HCT116 (cell line): ENCODE measurements around the gene RNF145. TPM values are rescaled to one million over a fixed set of nuclear protein-coding genes. Genes with fewer than 3 reads are reported as not detected.

ENCODE experiments used
- ATAC-seq: fragments of 200-7000 bp; cut with Tn5 transposase; 2 replicates; pipeline ENCODE4 v1.9.1; 2020; ENCODE audit warnings: mild to moderate bottlenecking, moderate library complexity
- BruUV-seq: library from RNA; stranded (reverse); fragments of 400-500 nt; replicated peaks from 2 replicates; lab custom pipeline; 2021; lab: Mats Ljungman, UMichigan
- CTCF ChIA-PET: fragments of 300-600 bp; sonication (Branson Sonifier 250); formaldehyde crosslinking; loops from one replicate; lab custom pipeline; 2021; ENCODE audit warnings: antibody characterized with exemption; lab: Charles Lee
- POLR2A ChIA-PET: fragments of 300-600, 350-600 bp; sonication (Branson Sonifier 250); formaldehyde crosslinking; loops from one replicate; lab custom pipeline; 2021; ENCODE audit warnings: antibody characterized with exemption; lab: Charles Lee
- RAD21 ChIA-PET, 2 experiments: fragments of 300-600 bp; sonication (Branson Sonifier 250); formaldehyde crosslinking; loops; one replicate each; lab custom pipeline; 2023; ENCODE audit warnings: low total read pairs in 2 of 2; ENCODE audit not compliant: uncharacterized antibody in 2 of 2, unreplicated experiment in 2 of 2, low non-redundant PET in 1 of 2; lab: Charles Lee
- DNase-seq: peaks from one replicate; pipeline ENCODE4 v3.0.0-alpha.2; 2010; ENCODE audit warnings: low read depth, low spot score
- H2AFZ ChIP-seq: fragments of 200-600 bp; shearing (Covaris generic), sonication (generic); 2 replicates; pipeline ENCODE4 v1.6.1; 2017; ENCODE audit warnings: low read depth, mixed run types, mixed read lengths, antibody characterized with exemption, low read length; ENCODE audit not compliant: poor library complexity, severe bottlenecking
- H3K27ac ChIP-seq: 2 replicates; pipeline ENCODE4 v1.5.1; 2012; ENCODE audit warnings: low read depth, low read length
- H3K27me3 ChIP-seq: fragments of 200-600 bp; sonication (generic); 2 replicates; pipeline ENCODE4 v1.6.1; 2016; ENCODE audit warnings: mixed run types, low read length, mixed read lengths; ENCODE audit not compliant: insufficient read depth
- H3K36me3 ChIP-seq, 2 experiments: fragments of 200-500 bp in 1 of 2; fragments of 200-600 bp in 1 of 2; sonication (Bioruptor generic) in 1 of 2; sonication (generic) in 1 of 2; 2 replicates each; pipeline versions ENCODE4 v1.5.1 to v1.6.1; 2014 to 2016; ENCODE audit warnings: low read length in 2 of 2, inconsistent platforms in 1 of 2, mixed read lengths in 1 of 2, mixed run types in 1 of 2; ENCODE audit not compliant: insufficient read depth in 2 of 2, control insufficient read depth in 1 of 2
- H3K4me1 ChIP-seq, 2 experiments: fragments of 200-600 bp in 1 of 2; sonication (generic) in 1 of 2; 2 replicates each; pipeline versions ENCODE4 v1.5.1 to v1.6.1; 2012 to 2017; ENCODE audit warnings: low read length in 2 of 2, inconsistent platforms in 1 of 2, mild to moderate bottlenecking in 1 of 2, mixed read lengths in 1 of 2, mixed run types in 1 of 2, moderate library complexity in 1 of 2; ENCODE audit not compliant: insufficient read depth in 2 of 2, control insufficient read depth in 1 of 2
- H3K4me2 ChIP-seq: fragments of 200-600 bp; sonication (generic); 2 replicates; pipeline ENCODE4 v1.6.1; 2017; ENCODE audit warnings: mixed run types, low read length, mixed read lengths
- H3K4me3 ChIP-seq, 2 experiments: fragments of 200-600 bp in 1 of 2; sonication (generic) in 1 of 2; replicated peaks in 1 of 2; 2 replicates each; pipeline ENCODE4 v1.5.1; 2011 to 2016; ENCODE audit warnings: low read length in 2 of 2, control low read depth in 1 of 2, low read depth in 1 of 2, mild to moderate bottlenecking in 1 of 2, mixed read lengths in 1 of 2, mixed run types in 1 of 2
- H3K79me2 ChIP-seq: fragments of 200-600 bp; sonication (generic); 2 replicates; pipeline ENCODE4 v1.6.1; 2017; ENCODE audit warnings: mild to moderate bottlenecking, mixed run types, low read length, moderate library complexity, mixed read lengths; ENCODE audit not compliant: insufficient read depth
- H3K9ac ChIP-seq: fragments of 200-600 bp; sonication (generic); 2 replicates; pipeline ENCODE4 v1.6.1; 2016; ENCODE audit warnings: low read length, mixed read lengths
- H3K9me2 ChIP-seq: fragments of 200-600 bp; sonication (generic), shearing (Covaris generic); 2 replicates; pipeline ENCODE4 v1.6.1; 2017; ENCODE audit warnings: mixed run types, mild to moderate bottlenecking, moderate library complexity; ENCODE audit not compliant: insufficient read depth
- H3K9me3 ChIP-seq, 2 experiments: fragments of 200-500 bp in 1 of 2; fragments of 200-600 bp in 1 of 2; sonication (Bioruptor generic) in 1 of 2; sonication (generic) in 1 of 2; 2 replicates each; pipeline ENCODE4 v1.6.1; 2014 to 2017; ENCODE audit warnings: low read length in 2 of 2, mixed read lengths in 2 of 2, inconsistent platforms in 1 of 2, low read depth in 1 of 2, mild to moderate bottlenecking in 1 of 2, mixed run types in 1 of 2, moderate library complexity in 1 of 2; ENCODE audit not compliant: control insufficient read depth in 1 of 2, insufficient read depth in 1 of 2
- H4K20me1 ChIP-seq: fragments of 200-600 bp; sonication (generic), shearing (Covaris generic); 2 replicates; pipeline ENCODE4 v1.6.1; 2017; ENCODE audit warnings: mixed run types, mild to moderate bottlenecking, moderate library complexity; ENCODE audit not compliant: insufficient read depth
- ATF3 ChIP-seq: IDR thresholded peaks from 2 replicates; pipeline ENCODE4 v1.6.1; 2012
- ELF1 ChIP-seq: IDR thresholded peaks from 2 replicates; pipeline ENCODE4 v1.6.1; 2012; ENCODE audit warnings: low read depth, borderline replicate concordance
- EZH2 ChIP-seq: fragments of 200-600 bp; sonication (generic); IDR thresholded peaks from 2 replicates; pipeline ENCODE4 v1.6.1; 2017; ENCODE audit warnings: antibody characterized with exemption, mixed run types
- MAX ChIP-seq: IDR thresholded peaks from 2 replicates; pipeline ENCODE4 v1.6.1; 2012
- RAD21 ChIP-seq: IDR thresholded peaks from 2 replicates; pipeline ENCODE4 v1.6.1; 2012; ENCODE audit warnings: low read depth, mild to moderate bottlenecking
- SIN3A ChIP-seq: IDR thresholded peaks from 2 replicates; pipeline ENCODE4 v1.6.1; 2012; ENCODE audit warnings: low read depth
- SRF ChIP-seq: IDR thresholded peaks from 2 replicates; pipeline ENCODE4 v1.6.1; 2012; ENCODE audit warnings: low read depth
- TCF7L2 ChIP-seq: IDR thresholded peaks from 2 replicates; pipeline ENCODE4 v1.7.0; 2011; ENCODE audit warnings: borderline replicate concordance, inconsistent platforms; ENCODE audit not compliant: insufficient read depth, insufficient read length; ENCODE audit errors: extremely low read depth
- YY1 ChIP-seq: IDR thresholded peaks from 2 replicates; pipeline ENCODE4 v1.6.1; 2011; ENCODE audit warnings: low read length, low read depth, moderate library complexity, mild to moderate bottlenecking; ENCODE audit not compliant: insufficient replicate concordance; ENCODE audit errors: extremely low read depth
- ZBTB33 ChIP-seq: IDR thresholded peaks from 2 replicates; pipeline ENCODE4 v1.6.1; 2011; ENCODE audit warnings: mild to moderate bottlenecking, low read length, moderate library complexity; ENCODE audit not compliant: insufficient replicate concordance; ENCODE audit errors: extremely low read depth
- ZNF274 ChIP-seq: fragments of 200-500 bp; sonication (Bioruptor generic); IDR thresholded peaks from 2 replicates; pipeline ENCODE4 v1.6.1; 2014; ENCODE audit warnings: mild to moderate bottlenecking, low read depth, low read length, inconsistent platforms
- intact Hi-C: fragments of 100-400 bp; cut with micrococcal nuclease; formaldehyde crosslinking; loops from 2 replicates; pipeline ENCODE4 v1.10.0; 2022
- total RNA-seq: library from RNA; stranded (reverse); gene quantifications from one replicate; pipeline ENCODE4 v1.2.1, GENCODE V29; 2021; ENCODE audit not compliant: unreplicated experiment

RNF145 gene
- total RNA-seq, 1 experiment from 2014 or later, result 60.6 TPM

GRCh38 chr5:159226451-159226850, 17.1 kb upstream of the RNF145 start (continued):
- TF ChIP-seq ZBTB33, result no peak
- TF ChIP-seq RAD21, result no peak

- Histone ChIP-seq H3K9me3 (no peaks in the 10 kb centered on the region), H3K27me3 (no peaks in the 10 kb centered on the region), H3K4me3 (no peak overlapping the region), H4K20me1 (no peaks in the 10 kb centered on the region), H3K4me2 (no peak overlapping the region), H3K9ac (no peak overlapping the region), H2AFZ (no peak overlapping the region), H3K4me1 (peaks cover 0 to 6% of the 10 kb centered on the region in 2 experiments; a peak in 2 of 4 replicates), H3K9me2 (no peaks in the 10 kb centered on the region), H3K36me3 (no peaks in the 10 kb centered on the region), H3K27ac (no peak overlapping the region), H3K79me2 (no peaks in the 10 kb centered on the region)
- RAD21 ChIA-PET, result no interaction called here
- TF ChIP-seq MAX (no peak), SIN3A (no peak), ZNF274 (no peak), ELF1 (no peak), TCF7L2 (no peak), SRF (no peak), EZH2 (no peak), YY1 (no peak), ATF3 (no peak)
- CTCF ChIA-PET, result no interaction called here
- no TSS peak for BruUV-seq
- POLR2A ChIA-PET, result no interaction called here
- no peak for DNase-seq
- ATAC-seq, result no peak
- intact Hi-C loops, result no loop called here
Measured at GRCh38 chr5:159224471-159224870, 15.1 kb upstream of the RNF145 start.
